HG03439 (cell line): ENCODE data around the gene LYPD5.

Experiments
- ATAC-seq: cut with Tn5 transposase; IDR thresholded peaks from one replicate; pipeline ENCODE4 v1.9.1; 2021; ENCODE audit warnings: mild to moderate bottlenecking, moderate library complexity; ENCODE audit not compliant: unreplicated experiment

The LYPD5 gene

DNA sequence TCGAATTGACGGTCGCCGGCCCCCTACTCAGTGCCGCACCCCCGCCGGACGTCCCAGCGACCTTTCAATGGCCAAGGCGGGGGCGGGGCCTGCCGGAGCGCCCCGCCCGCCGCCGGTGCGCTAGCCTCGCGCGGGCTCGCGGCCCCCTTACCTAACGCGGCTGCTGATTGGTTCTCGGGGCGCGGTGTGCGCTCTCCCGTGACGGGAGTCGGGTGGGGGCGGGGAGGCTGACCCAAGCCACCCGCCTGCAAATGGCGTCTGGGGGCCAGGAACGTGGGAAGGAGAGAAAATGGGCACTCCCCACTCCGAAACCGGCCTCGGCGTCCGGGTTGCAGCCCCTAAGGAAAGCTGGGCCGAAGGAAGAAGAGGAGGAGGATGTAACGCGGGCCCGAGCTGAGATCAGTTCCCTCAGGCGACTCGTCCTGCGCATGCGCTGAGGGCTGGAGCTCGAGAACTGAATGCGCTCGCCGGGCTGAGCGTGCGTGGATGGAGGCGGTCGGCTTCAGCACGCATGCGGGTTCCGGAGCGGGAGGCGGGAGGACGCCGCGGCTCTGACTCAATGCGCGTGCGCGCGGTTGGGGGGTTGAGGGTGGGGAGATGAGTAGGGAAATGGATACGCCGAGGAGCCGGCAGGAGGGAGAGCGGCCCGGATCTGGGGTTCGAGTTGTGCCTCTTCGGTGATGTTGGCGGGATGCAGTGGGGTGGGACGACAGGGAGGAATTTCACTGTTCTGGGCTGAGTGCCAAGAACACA lies 47.6 kb downstream of the LYPD5 start, which contains the start of gene SMG9:
Gene SMG9 (minus strand): TSS at position 460 of the 753 bp plus-strand sequence. CDS start 4,221 bp downstream, outside the sequence.
- peak; percentile 55 for ATAC-seq

DNA sequence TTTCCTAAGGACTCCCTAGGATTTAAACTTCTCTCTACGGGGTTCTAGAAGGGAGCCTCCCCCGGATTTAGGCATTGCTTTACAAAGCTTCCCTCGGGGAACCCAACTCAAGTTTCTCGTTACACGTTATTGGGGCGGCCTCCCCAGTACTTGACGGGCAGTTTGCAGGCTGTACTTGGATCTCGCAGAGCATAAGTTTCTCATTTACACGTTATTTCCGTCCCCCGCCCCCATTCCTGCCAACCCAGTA lies 48.1 kb downstream of the LYPD5 start:
- no peak for ATAC-seq

GRCh38 chr19:43752287-43752875 lies 49.9 kb downstream of the LYPD5 start:
- ATAC-seq, result no peak

GRCh38 chr19:43751466-43752220 lies 50.6 kb downstream of the LYPD5 start:
- ATAC-seq, result no peak

DNA sequence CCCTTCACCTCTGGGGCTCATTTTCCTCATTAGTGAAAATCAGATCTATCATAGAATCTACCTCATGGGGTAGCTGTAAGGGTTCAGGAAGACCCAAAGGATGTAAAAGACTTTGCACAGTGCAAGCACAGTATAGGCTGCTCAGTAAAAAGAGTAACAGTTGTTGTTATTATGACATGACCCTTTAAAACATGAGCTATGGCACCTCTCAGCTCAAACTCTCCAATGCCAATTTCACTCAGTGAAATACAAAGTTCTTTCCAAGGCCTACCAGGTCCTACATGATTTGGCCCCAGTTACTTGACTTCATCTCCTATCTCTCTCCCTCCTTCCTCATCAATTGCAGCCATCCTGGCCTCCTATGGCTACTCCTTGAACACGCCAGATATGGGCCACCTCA lies 52.3 kb downstream of the LYPD5 start:
- ATAC-seq, result no peak

DNA sequence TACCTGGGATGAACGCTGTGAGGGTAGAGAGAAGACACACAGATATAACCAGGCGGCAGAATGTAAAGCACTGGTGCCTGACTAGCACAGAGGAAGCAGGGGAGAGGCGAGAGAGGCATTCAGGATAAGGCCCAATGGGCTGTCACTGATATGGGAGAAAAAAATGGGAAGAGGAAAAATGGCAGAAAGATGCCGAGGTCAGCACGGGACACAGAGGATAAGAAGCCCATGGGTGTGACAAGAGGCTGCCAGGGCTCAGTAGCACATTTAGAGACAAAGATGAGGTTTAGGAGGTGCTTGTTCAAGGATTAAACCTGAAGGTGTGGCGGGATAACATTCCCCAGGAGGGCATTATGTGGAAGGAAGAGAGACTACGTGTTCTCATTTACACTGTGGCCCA lies 53.1 kb downstream of the LYPD5 start:
- ATAC-seq, result no peak

- ATAC-seq, result no peak
Observed at GRCh38 chr19:43748685-43749084, 53.6 kb downstream of the LYPD5 start.

GRCh38 chr19:43748205-43748594 lies 54.0 kb downstream of the LYPD5 start:
- no peak for ATAC-seq

- no peak for ATAC-seq
Observed at GRCh38 chr19:43747557-43748204, 54.6 kb downstream of the LYPD5 start.
